Fibroblast of lung (primary cell): ENCODE results near the gene UCP3. TPM values are rescaled to one million over a fixed set of nuclear protein-coding genes. Genes with fewer than 3 reads are reported as not detected.
A peak's percentile ranks its signal among the peaks of the same experiment; 100 is the strongest.

Experiments
- DNase-seq, 2 donors: peaks; one replicate each; pipeline versions ENCODE4 v3.0.0 to v3.0.0-alpha.2; 2010; ENCODE audit warnings: low read depth in 2 of 2
- H2AFZ ChIP-seq: 2 replicates; pipeline ENCODE4 v1.5.1; 2012; ENCODE audit warnings: low read length, control low read depth, inconsistent platforms
- H3K27ac ChIP-seq: 2 replicates; pipeline ENCODE4 v1.5.1; 2011; ENCODE audit warnings: low read length, control low read depth; ENCODE audit not compliant: insufficient read depth
- H3K27me3 ChIP-seq: 2 replicates; pipeline ENCODE4 v1.5.1; 2011; ENCODE audit warnings: mild to moderate bottlenecking, low read length; ENCODE audit not compliant: control insufficient read depth, insufficient read depth
- H3K36me3 ChIP-seq: 2 replicates; pipeline ENCODE4 v1.5.1; 2011; ENCODE audit warnings: low read length; ENCODE audit not compliant: control insufficient read depth, insufficient read depth
- H3K4me1 ChIP-seq: 2 replicates; pipeline ENCODE4 v1.5.1; 2011; ENCODE audit warnings: low read length; ENCODE audit not compliant: control insufficient read depth, insufficient read depth; ENCODE audit errors: extremely low read depth
- H3K4me2 ChIP-seq: 2 replicates; pipeline ENCODE4 v1.5.1; 2011; ENCODE audit warnings: low read length, control low read depth; ENCODE audit not compliant: insufficient read depth; ENCODE audit errors: extremely low read depth
- H3K4me3 ChIP-seq, 4 experiments: fragments of 200-600 bp in 1 of 4; sonication (generic) in 1 of 4; replicated peaks in 1 of 4; 2 replicates each; pipeline ENCODE4 v1.5.1; 2011 to 2016; ENCODE audit warnings: low read length in 4 of 4, low read depth in 3 of 4, mild to moderate bottlenecking in 3 of 4, control low read depth in 2 of 4, inconsistent platforms in 1 of 4, mixed read lengths in 1 of 4; ENCODE audit not compliant: insufficient read depth in 1 of 4; ENCODE audit errors: control extremely low read depth in 1 of 4
- H3K79me2 ChIP-seq: 2 replicates; pipeline ENCODE4 v1.5.1; 2012; ENCODE audit warnings: mild to moderate bottlenecking, low read length, inconsistent platforms; ENCODE audit not compliant: control insufficient read depth, insufficient read depth
- H3K9ac ChIP-seq: 2 replicates; pipeline ENCODE4 v1.5.1; 2011; ENCODE audit warnings: mild to moderate bottlenecking, low read length, control low read depth; ENCODE audit not compliant: insufficient read depth
- H3K9me3 ChIP-seq: 2 replicates; pipeline ENCODE4 v1.5.1; 2012; ENCODE audit warnings: low read depth, low read length; ENCODE audit not compliant: control insufficient read depth, insufficient read depth
- H4K20me1 ChIP-seq: 2 replicates; pipeline ENCODE4 v1.5.1; 2011; ENCODE audit warnings: low read length; ENCODE audit not compliant: control insufficient read depth, insufficient read depth; ENCODE audit errors: extremely low read depth
- EZH2 ChIP-seq: IDR thresholded peaks from 2 replicates; pipeline ENCODE4 v1.5.1; 2012; ENCODE audit warnings: low read length, control low read depth, mild to moderate bottlenecking; ENCODE audit errors: missing control alignments
- polyA plus RNA-seq, 2 donors: library from polyadenylated mRNA; depleted of rRNA in 1 of 2; stranded (reverse) in 1 of 2; unstranded in 1 of 2; fragments of >200 nt; gene quantifications; 2 replicates each; pipeline ENCODE4 v1.2.1, GENCODE V29; 2011 to 2012; ENCODE audit warnings: missing spikeins in 1 of 2
- total RNA-seq: library from RNA; depleted of rRNA; stranded (reverse); fragments of >200 nt; gene quantifications from 2 replicates; pipeline ENCODE4 v1.2.1, GENCODE V29; 2014
- TF ChIP-seq, protein P1 (sequence below), 2 donors: IDR thresholded peaks in 1 of 2; conservative IDR thresholded peaks in 1 of 2; 1 replicate in 1 of 2; 2 replicates in 1 of 2; pipeline ENCODE4 v1.5.1; 2011 to 2012; ENCODE audit warnings: low read length in 2 of 2, control low read depth in 1 of 2, inconsistent platforms in 1 of 2, low read depth in 1 of 2, mild to moderate bottlenecking in 1 of 2

Gene UCP3
- total and polyA plus RNA-seq, 2 donors (not counting 1 experiment from before 2014, with no cell fraction given), result 0.18 to 0.33 TPM

- Histone ChIP-seq H3K79me2 (no peaks in the 10 kb centered on the region), H3K36me3 (no peaks in the 10 kb centered on the region), H3K9ac (no peak overlapping the region), H2AFZ (peak overlapping the region; percentile 35), H3K27me3 (no peaks in the 10 kb centered on the region), H3K4me3 (no peak overlapping the region), H3K27ac (no peak overlapping the region), H3K4me1 (peaks cover 2% of the 10 kb centered on the region), H3K4me2 (peak overlapping the region; percentile 19), H3K9me3 (no peaks in the 10 kb centered on the region), H4K20me1 (no peaks in the 10 kb centered on the region)
- no peak for TF ChIP-seq EZH2
- no peak for DNase-seq
These were observed 45.0 kb downstream of the UCP3 start for GRCh38 chr11:73963861-73964260.

DNA sequence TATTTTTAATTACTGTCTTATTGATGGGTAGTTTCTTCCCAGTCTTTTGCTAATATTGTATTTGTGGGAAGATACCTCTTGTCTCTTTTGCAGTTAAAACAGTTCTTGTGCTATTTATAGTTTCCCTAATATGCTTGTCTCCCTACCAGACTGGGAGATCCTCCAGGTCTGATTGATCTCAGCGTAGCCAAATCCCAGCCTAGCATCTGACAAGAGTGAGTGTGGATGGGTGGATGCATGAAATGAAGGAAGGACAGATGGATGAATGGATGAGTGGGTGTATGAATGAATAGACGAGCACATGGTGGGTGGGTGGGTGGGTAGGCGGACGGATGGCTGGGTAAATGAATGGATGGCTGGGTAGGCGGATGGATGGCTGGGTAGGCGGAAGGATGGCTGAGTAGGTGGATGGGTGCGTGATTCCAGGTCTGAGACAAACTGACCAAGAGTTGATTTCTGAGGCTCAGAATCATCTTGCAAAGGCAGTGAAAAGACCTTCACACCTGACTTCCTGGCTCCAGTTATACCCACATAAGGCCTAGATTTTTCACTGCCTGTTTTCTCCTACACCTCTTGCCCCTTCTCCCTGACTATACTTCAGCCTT is 46.7 kb downstream of the UCP3 start:
- no peak overlapping the region for H3K27ac ChIP-seq
- DNase-seq, result no peak
- no peaks in the 10 kb centered on the region for H3K79me2 ChIP-seq
- no peak overlapping the region for H3K4me2 ChIP-seq
- no peak overlapping the region for H2AFZ ChIP-seq
- H3K27me3 ChIP-seq, result no peaks in the 10 kb centered on the region
- H3K9ac ChIP-seq, result no peak overlapping the region
- no peaks in the 10 kb centered on the region for H4K20me1 ChIP-seq
- H3K4me1 ChIP-seq, result peaks cover 2% of the 10 kb centered on the region
- H3K36me3 ChIP-seq, result no peaks in the 10 kb centered on the region
- TF ChIP-seq EZH2, result no peak
- TF ChIP-seq, protein P1, sequence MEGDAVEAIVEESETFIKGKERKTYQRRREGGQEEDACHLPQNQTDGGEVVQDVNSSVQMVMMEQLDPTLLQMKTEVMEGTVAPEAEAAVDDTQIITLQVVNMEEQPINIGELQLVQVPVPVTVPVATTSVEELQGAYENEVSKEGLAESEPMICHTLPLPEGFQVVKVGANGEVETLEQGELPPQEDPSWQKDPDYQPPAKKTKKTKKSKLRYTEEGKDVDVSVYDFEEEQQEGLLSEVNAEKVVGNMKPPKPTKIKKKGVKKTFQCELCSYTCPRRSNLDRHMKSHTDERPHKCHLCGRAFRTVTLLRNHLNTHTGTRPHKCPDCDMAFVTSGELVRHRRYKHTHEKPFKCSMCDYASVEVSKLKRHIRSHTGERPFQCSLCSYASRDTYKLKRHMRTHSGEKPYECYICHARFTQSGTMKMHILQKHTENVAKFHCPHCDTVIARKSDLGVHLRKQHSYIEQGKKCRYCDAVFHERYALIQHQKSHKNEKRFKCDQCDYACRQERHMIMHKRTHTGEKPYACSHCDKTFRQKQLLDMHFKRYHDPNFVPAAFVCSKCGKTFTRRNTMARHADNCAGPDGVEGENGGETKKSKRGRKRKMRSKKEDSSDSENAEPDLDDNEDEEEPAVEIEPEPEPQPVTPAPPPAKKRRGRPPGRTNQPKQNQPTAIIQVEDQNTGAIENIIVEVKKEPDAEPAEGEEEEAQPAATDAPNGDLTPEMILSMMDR (conservative IDR thresholded peaks at IDR 0.05 in 1 of 2, IDR thresholded peaks at IDR 0.05 in 1 of 2; ENCODE audit: low read depth in 1 of 2, low read length in 2 of 2), result no peak
- no peaks in the 10 kb centered on the region for H3K9me3 ChIP-seq
- H3K4me3 ChIP-seq, result no peak overlapping the region

- no peak overlapping the region for H3K9ac ChIP-seq
- no peak overlapping the region for H3K4me2 ChIP-seq
- H3K27me3 ChIP-seq, result no peaks in the 10 kb centered on the region
- TF ChIP-seq, protein P1 (conservative IDR thresholded peaks at IDR 0.05 in 1 of 2, IDR thresholded peaks at IDR 0.05 in 1 of 2; ENCODE audit: low read depth in 1 of 2, low read length in 2 of 2), result no peak
- no peak for TF ChIP-seq EZH2
- H3K4me1 ChIP-seq, result peaks cover 2% of the 10 kb centered on the region
- no peak overlapping the region for H3K27ac ChIP-seq
- H2AFZ ChIP-seq, result no peak overlapping the region
- H3K9me3 ChIP-seq, result no peaks in the 10 kb centered on the region
- H4K20me1 ChIP-seq, result no peaks in the 10 kb centered on the region
- peak in 1 of 2 donors; percentile 66 for DNase-seq
- H3K79me2 ChIP-seq, result no peaks in the 10 kb centered on the region
- no peak overlapping the region for H3K4me3 ChIP-seq
- no peaks in the 10 kb centered on the region for H3K36me3 ChIP-seq
These were observed 47.6 kb downstream of the UCP3 start for GRCh38 chr11:73961321-73961720.
